Spleen (tissue), 7 donors: Measurements from ENCODE around the gene MAN1C1.

Source experiments
- CTCF ChIP-seq, 11 experiments: fragments of 200-600 bp in 7 of 11; fragments of 450-650 bp in 4 of 11; sonication (generic) in 4 of 11; IDR thresholded peaks in 8 of 11; conservative IDR thresholded peaks in 3 of 11; 1 replicate in 7 of 11; 2 replicates in 4 of 11; pipeline versions ENCODE4 v1.4.0 to v1.8.0; 2016 to 2021; ENCODE audit warnings: antibody characterized with exemption in 11 of 11, inconsistent platforms in 4 of 11, mild to moderate bottlenecking in 1 of 11
- POLR2A ChIP-seq, 3 donors: fragments of 450-650 bp; IDR thresholded peaks; one replicate each; pipeline ENCODE4 v1.5.1; 2017; ENCODE audit warnings: antibody characterized with exemption in 3 of 3, mild to moderate bottlenecking in 1 of 3
- POLR2AphosphoS5 ChIP-seq, 3 donors: sonication (generic); formaldehyde crosslinking; IDR thresholded peaks; one replicate each; pipeline ENCODE4 v1.5.1; 2017; ENCODE audit warnings: antibody characterized with exemption in 3 of 3
- donor health status: DM: no; HTN: no; CAD: no; lungs with moderate emphysema.
- donor health status: DM: no; HTN: no; CAD: no.
- donor health status: DM: no; HTN: no; CAD: no.

GRCh38 chr1:25622531-25622930 lies 5.9 kb downstream of the MAN1C1 start:
- TF ChIP-seq POLR2A (IDR thresholded peaks at IDR 0.05) (no peak), CTCF (IDR thresholded peaks at IDR 0.05 in 8 of 11, conservative IDR thresholded peaks at IDR 0.05 in 3 of 11) (no peak), POLR2AphosphoS5 (IDR thresholded peaks at IDR 0.05) (no peak)
